Measurements from ENCODE around the gene STX11. TPM values are rescaled to one million over a fixed set of nuclear protein-coding genes. Genes with fewer than 3 reads are reported as not detected.
A peak's percentile ranks its signal among the peaks of the same experiment; 100 is the strongest.

STX11 gene
- total and polyA plus RNA-seq, 12 donors, result 0.50 to 22.2 (median 6.3) TPM

- H3K9me3 ChIP-seq (replicated peaks in 1 of 3), result no peaks in the 10 kb centered on the region
- H3K27ac ChIP-seq, result no peak overlapping the region
- TF ChIP-seq CTCF (IDR thresholded peaks at IDR 0.05), result peak; percentile 58 to 87 (median 78)
- TF ChIP-seq POLR2A (IDR thresholded peaks at IDR 0.05), result no peak
- 0 to 1% (median 0%) methylated on average over 2 of the region's 2 CpGs for WGBS, 4 donors
- DNase-seq, result peak in 5 of 7 donors; percentile 30 to 66 (median 38)
- intact Hi-C loops (cut with DNase I), result loop anchor here in 1 of 2 donors (5.0 to 10.0 kb wide), 2 partner anchors 112 to 370 kb away; no protein-coding TSS in a partner anchor
- H3K27me3 ChIP-seq, result no peaks in the 10 kb centered on the region
- H3K36me3 ChIP-seq (replicated peaks in 1 of 2), result no peaks in the 10 kb centered on the region
- H3K4me1 ChIP-seq (replicated peaks in 1 of 2), result no peaks in the 10 kb centered on the region
- no peak overlapping the region for H3K4me3 ChIP-seq
These were observed 45.3 kb upstream of the STX11 start for GRCh38 chr6:144104898-144105487.

- Histone ChIP-seq H3K9me3 (replicated peaks in 1 of 3) (no peaks in the 10 kb centered on the region), H3K4me3 (no peak overlapping the region), H3K27me3 (no peaks in the 10 kb centered on the region), H3K4me1 (replicated peaks in 1 of 2) (no peaks in the 10 kb centered on the region), H3K36me3 (replicated peaks in 1 of 2) (no peaks in the 10 kb centered on the region), H3K27ac (no peak overlapping the region)
- intact Hi-C loops (cut with DNase I), result loop anchor here in 1 of 2 donors (5.0 to 10.0 kb wide), 2 partner anchors 111 to 369 kb away; no protein-coding TSS in a partner anchor
- TF ChIP-seq CTCF (IDR thresholded peaks at IDR 0.05) (no peak), POLR2A (IDR thresholded peaks at IDR 0.05) (no peak)
- WGBS, 4 donors, result 70 to 81% (median 79%) methylated on average over 1 of the region's 1 CpG
- DNase-seq, result no peak
These were observed 44.1 kb upstream of the STX11 start for GRCh38 chr6:144106206-144106605.

GRCh38 chr6:144110210-144110609 lies 40.1 kb upstream of the STX11 start:
- no peaks in the 10 kb centered on the region for H3K27me3 ChIP-seq
- H3K27ac ChIP-seq, result no peak overlapping the region
- 77 to 94% (median 87%) methylated on average over 5 of the region's 5 CpGs for WGBS, 4 donors
- no peak for DNase-seq
- no peak overlapping the region for H3K4me3 ChIP-seq
- no peaks in the 10 kb centered on the region for H3K4me1 ChIP-seq (replicated peaks in 1 of 2)
- H3K9me3 ChIP-seq (replicated peaks in 1 of 3), result no peaks in the 10 kb centered on the region
- H3K36me3 ChIP-seq (replicated peaks in 1 of 2), result no peaks in the 10 kb centered on the region
- TF ChIP-seq POLR2A (IDR thresholded peaks at IDR 0.05) (no peak), CTCF (IDR thresholded peaks at IDR 0.05) (no peak)
- intact Hi-C loops (cut with DNase I), result no loop called here

- H3K4me1 ChIP-seq (replicated peaks in 1 of 2), result no peaks in the 10 kb centered on the region
- no peak for DNase-seq
- TF ChIP-seq POLR2A (IDR thresholded peaks at IDR 0.05) (no peak), CTCF (IDR thresholded peaks at IDR 0.05) (no peak)
- H3K9me3 ChIP-seq (replicated peaks in 1 of 3), result no peaks in the 10 kb centered on the region
- H3K36me3 ChIP-seq (replicated peaks in 1 of 2), result no peaks in the 10 kb centered on the region
- intact Hi-C loops (cut with DNase I), result no loop called here
- 86 to 92% (median 90%) methylated on average over 6 of the region's 6 CpGs for WGBS, 4 donors
- H3K27me3 ChIP-seq, result no peaks in the 10 kb centered on the region
- no peak overlapping the region for H3K4me3 ChIP-seq
- no peak overlapping the region for H3K27ac ChIP-seq
These were observed 37.0 kb upstream of the STX11 start for GRCh38 chr6:144113366-144113765.

Data from adrenal gland (tissue), 12 donors.